ENCODE results near the gene TMSB15C. TPM values are rescaled to one million over a fixed set of nuclear protein-coding genes. Genes with fewer than 3 reads are reported as not detected.
A peak's percentile ranks its signal among the peaks of the same experiment; 100 is the strongest.
"Not testable (repeated sequence)": the region's sequence is repeated elsewhere in the genome, so short reads cannot be mapped to it uniquely, and the experiment has no call there.

The TMSB15C gene
- polyA plus RNA-seq, 1 of the 3 experiments (the other 2 are of a cell fraction) = 2.9 TPM

DNA sequence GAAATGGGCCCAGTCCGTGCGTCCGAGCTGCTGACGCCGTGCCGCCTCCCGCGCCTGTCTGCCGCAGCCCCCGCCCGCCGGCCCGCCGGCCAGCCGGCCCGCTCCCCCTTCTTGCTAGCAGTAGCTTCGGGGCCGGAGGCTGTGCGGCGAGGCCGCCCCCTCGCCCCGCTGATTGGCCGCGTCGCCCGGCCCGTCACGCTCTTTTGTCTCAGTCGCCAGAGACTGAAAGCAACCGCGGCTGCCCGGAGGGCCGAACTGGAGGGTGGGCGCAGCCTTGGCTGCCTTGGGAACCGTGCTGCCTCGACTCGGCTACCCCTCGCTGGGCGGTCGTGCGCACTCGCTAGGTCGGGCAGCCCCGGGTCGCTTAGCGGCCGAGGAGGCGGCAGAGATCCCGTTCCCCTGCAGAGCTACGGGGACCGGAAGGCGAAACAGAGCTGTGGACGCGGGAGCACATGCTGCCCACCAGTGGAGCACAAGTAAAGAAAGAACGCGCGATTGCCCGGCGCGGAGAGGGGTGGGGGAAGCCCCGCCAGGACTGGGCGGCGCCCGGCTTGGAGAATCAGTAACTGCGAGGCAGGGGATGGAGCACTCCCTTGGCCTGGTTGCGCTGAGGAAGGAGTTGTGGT lies 36.4 kb upstream of the TMSB15C start, which contains the start of gene ZCCHC18 (continued):
- TF ChIP-seq, protein P1, sequence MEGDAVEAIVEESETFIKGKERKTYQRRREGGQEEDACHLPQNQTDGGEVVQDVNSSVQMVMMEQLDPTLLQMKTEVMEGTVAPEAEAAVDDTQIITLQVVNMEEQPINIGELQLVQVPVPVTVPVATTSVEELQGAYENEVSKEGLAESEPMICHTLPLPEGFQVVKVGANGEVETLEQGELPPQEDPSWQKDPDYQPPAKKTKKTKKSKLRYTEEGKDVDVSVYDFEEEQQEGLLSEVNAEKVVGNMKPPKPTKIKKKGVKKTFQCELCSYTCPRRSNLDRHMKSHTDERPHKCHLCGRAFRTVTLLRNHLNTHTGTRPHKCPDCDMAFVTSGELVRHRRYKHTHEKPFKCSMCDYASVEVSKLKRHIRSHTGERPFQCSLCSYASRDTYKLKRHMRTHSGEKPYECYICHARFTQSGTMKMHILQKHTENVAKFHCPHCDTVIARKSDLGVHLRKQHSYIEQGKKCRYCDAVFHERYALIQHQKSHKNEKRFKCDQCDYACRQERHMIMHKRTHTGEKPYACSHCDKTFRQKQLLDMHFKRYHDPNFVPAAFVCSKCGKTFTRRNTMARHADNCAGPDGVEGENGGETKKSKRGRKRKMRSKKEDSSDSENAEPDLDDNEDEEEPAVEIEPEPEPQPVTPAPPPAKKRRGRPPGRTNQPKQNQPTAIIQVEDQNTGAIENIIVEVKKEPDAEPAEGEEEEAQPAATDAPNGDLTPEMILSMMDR (IDR thresholded peaks at IDR 0.05) = no peak
- TF ChIP-seq GATA2 (CRISPR knock-in tag; IDR thresholded peaks at IDR 0.05) (no peak), NRF1 (IDR thresholded peaks at IDR 0.05; ENCODE audit: low read depth, low read length) (no peak), TCF12 (IDR thresholded peaks at IDR 0.05) (no peak), EP300 (IDR thresholded peaks at IDR 0.05; ENCODE audit: borderline replicate concordance in 1 of 2, low read depth in 1 of 2, low read length in 1 of 2) (no peak), POLR2AphosphoS5 (IDR thresholded peaks at IDR 0.05; ENCODE audit: low read depth, low read length) (peak; percentile 66)

GRCh38 chrX:104110491-104111240 lies 34.6 kb upstream of the TMSB15C start:
- DNase-seq; POLR2A ChIA-PET; H3F3A ChIP-seq (replicated peaks; ENCODE audit: insufficient read depth); H2AFZ ChIP-seq (ENCODE audit: low read depth); H3K79me2 ChIP-seq (ENCODE audit: insufficient read depth); H3K4me3 ChIP-seq (ENCODE audit: low read depth in 2 of 2, low read length in 1 of 2); H3K9ac ChIP-seq; H4K20me1 ChIP-seq (ENCODE audit: insufficient read depth); CTCF ChIA-PET; H3K9me2 ChIP-seq; H3K4me2 ChIP-seq; H3K36me3 ChIP-seq (replicated peaks in 1 of 2; ENCODE audit: control insufficient read depth in 1 of 2, insufficient read depth in 2 of 2, low read length in 1 of 2); H3K9me3 ChIP-seq: not testable (repeated sequence)
- Histone ChIP-seq H3K27me3 (ENCODE audit: insufficient read depth) (peaks cover 15% of the 10 kb centered on the region; the same call in 1 of the 2 replicates), H3K4me1 (ENCODE audit: control insufficient read depth in 1 of 2, insufficient read depth in 2 of 2, low read depth in 1 of 2, low read length in 1 of 2) (peaks cover 0 to 15% of the 10 kb centered on the region in 2 experiments; a peak in 1 of 4 replicates), H3K27ac (ENCODE audit: low read depth in 2 of 2, low read length in 1 of 2) (peak overlapping the region in 1 of 2 experiments; percentile 36; a peak in 1 of 4 replicates)
- WGBS (ENCODE audit: low lambda C conversion rate) = 52% methylated on average over 6 of the region's 6 CpGs

DNA sequence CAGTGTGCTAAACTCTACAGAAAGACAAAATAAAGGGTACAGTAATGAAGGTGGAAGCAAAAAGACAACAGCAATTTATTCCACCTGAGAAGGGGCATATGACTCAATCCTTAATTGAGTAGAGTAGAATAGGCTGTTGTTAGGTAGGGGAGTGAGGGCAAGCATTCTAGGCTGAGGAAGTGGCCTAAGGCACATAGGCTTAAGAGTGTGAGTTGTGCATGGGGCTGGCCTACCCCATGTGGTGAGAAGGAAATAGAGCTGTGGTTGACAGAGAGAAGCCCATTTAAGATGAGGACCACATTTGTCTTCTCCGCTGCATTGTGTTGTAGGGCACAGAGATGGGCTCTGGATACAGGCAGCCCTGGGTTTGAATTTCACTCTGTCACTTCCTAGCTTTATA lies 32.9 kb upstream of the TMSB15C start:
- H3K36me3 ChIP-seq (replicated peaks in 1 of 2; ENCODE audit: control insufficient read depth in 1 of 2, insufficient read depth in 2 of 2, low read length in 1 of 2) = no peaks in the 10 kb centered on the region
- CTCF ChIA-PET = interaction anchor here (1.5 kb wide), 1 partner anchor 27 kb away, joined by 6 read pairs; no protein-coding TSS in a partner anchor
- no peak overlapping the region for H3K4me2 ChIP-seq
- no peak overlapping the region for H2AFZ ChIP-seq (ENCODE audit: low read depth)
- H3K27ac ChIP-seq (ENCODE audit: low read depth in 2 of 2, low read length in 1 of 2) = no peak overlapping the region
- no peak overlapping the region for H3K9ac ChIP-seq
- 0 out of 2 replicates have a peak, but pooled peaks cover 13% of the 10 kb centered on the region for H3K27me3 ChIP-seq (ENCODE audit: insufficient read depth)
- no peak overlapping the region for H3K4me3 ChIP-seq (ENCODE audit: low read depth in 2 of 2, low read length in 1 of 2)
- no peaks in the 10 kb centered on the region for H3F3A ChIP-seq (replicated peaks; ENCODE audit: insufficient read depth)
- H3K4me1 ChIP-seq (ENCODE audit: control insufficient read depth in 1 of 2, insufficient read depth in 2 of 2, low read depth in 1 of 2, low read length in 1 of 2) = peaks cover 0 to 13% of the 10 kb centered on the region in 2 experiments; a peak in 1 of 4 replicates
- TF ChIP-seq TEAD4 (IDR thresholded peaks at IDR 0.05; ENCODE audit: borderline replicate concordance, insufficient read depth) (no peak), MAX (IDR thresholded peaks at IDR 0.05; ENCODE audit: low read depth) (no peak), RXRA (IDR thresholded peaks at IDR 0.05; ENCODE audit: borderline replicate concordance, low read depth) (no peak), USF2 (IDR thresholded peaks at IDR 0.05; ENCODE audit: borderline replicate concordance, low read depth, low read length) (no peak), USF1 (IDR thresholded peaks at IDR 0.05; ENCODE audit: borderline replicate concordance, low read depth) (no peak), GABPA (IDR thresholded peaks at IDR 0.05; ENCODE audit: low read depth) (no peak), SMC3 (IDR thresholded peaks at IDR 0.05; ENCODE audit: low read depth, low read length) (no peak), EP300 (IDR thresholded peaks at IDR 0.05; ENCODE audit: borderline replicate concordance in 1 of 2, low read depth in 1 of 2, low read length in 1 of 2) (no peak), JUND (IDR thresholded peaks at IDR 0.05) (no peak), CHD2 (IDR thresholded peaks at IDR 0.05; ENCODE audit: low read length, partially characterized antibody) (no peak), ELF1 (IDR thresholded peaks at IDR 0.05) (no peak)
- TF ChIP-seq, protein P2, sequence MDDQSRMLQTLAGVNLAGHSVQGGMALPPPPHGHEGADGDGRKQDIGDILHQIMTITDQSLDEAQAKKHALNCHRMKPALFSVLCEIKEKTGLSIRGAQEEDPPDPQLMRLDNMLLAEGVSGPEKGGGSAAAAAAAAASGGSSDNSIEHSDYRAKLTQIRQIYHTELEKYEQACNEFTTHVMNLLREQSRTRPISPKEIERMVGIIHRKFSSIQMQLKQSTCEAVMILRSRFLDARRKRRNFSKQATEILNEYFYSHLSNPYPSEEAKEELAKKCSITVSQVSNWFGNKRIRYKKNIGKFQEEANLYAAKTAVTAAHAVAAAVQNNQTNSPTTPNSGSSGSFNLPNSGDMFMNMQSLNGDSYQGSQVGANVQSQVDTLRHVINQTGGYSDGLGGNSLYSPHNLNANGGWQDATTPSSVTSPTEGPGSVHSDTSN (IDR thresholded peaks at IDR 0.05) = no peak
- H4K20me1 ChIP-seq (ENCODE audit: insufficient read depth) = no peaks in the 10 kb centered on the region
- no peaks in the 10 kb centered on the region for H3K9me3 ChIP-seq
- DNase-seq = no peak
- H3K9me2 ChIP-seq = no peaks in the 10 kb centered on the region
- WGBS (ENCODE audit: low lambda C conversion rate) = 64% methylated on average over 1 of the region's 1 CpG
- no peaks in the 10 kb centered on the region for H3K79me2 ChIP-seq (ENCODE audit: insufficient read depth)
- POLR2A ChIA-PET = no interaction called here

Measured in SK-N-SH (cell line).